HepG2 (cell line): ENCODE measurements around the gene RPP14. TPM values are rescaled to one million over a fixed set of nuclear protein-coding genes. Genes with fewer than 3 reads are reported as not detected.

ENCODE experiments used
- ARNT2 ChIP-seq: sonication (generic); formaldehyde crosslinking; IDR thresholded peaks from 2 replicates; pipeline ENCODE4 v1.8.0; 2022; ENCODE audit warnings: mild to moderate bottlenecking, low read depth, missing genetic modification reagents, moderate library complexity
- ATM ChIP-seq: fragments of 450-650 bp; IDR thresholded peaks from 2 replicates; pipeline ENCODE4 v1.7.1; 2017; ENCODE audit warnings: mild to moderate bottlenecking, borderline replicate concordance
- BCL6 ChIP-seq: IDR thresholded peaks from 2 replicates; pipeline ENCODE4 v1.6.1; 2016; ENCODE audit warnings: missing genetic modification reagents, missing compliant biosample characterization
- CEBPG ChIP-seq: IDR thresholded peaks from 2 replicates; pipeline ENCODE4 v1.6.1; 2016
- DRAP1 ChIP-seq: IDR thresholded peaks from 2 replicates; pipeline ENCODE4 v1.6.1; 2016; ENCODE audit warnings: missing genetic modification reagents, missing compliant biosample characterization
- FLYWCH1 ChIP-seq: sonication (generic); formaldehyde crosslinking; IDR thresholded peaks from 2 replicates; pipeline ENCODE4 v1.8.1; 2023; ENCODE audit warnings: mild to moderate bottlenecking, missing genetic modification reagents
- JUNB ChIP-seq: sonication (generic); formaldehyde crosslinking; IDR thresholded peaks from 2 replicates; pipeline ENCODE4 v1.8.0; 2022; ENCODE audit warnings: missing genetic modification reagents, mild to moderate bottlenecking, borderline replicate concordance
- KDM3A ChIP-seq: IDR thresholded peaks from 2 replicates; pipeline ENCODE4 v1.6.1; 2018; ENCODE audit warnings: low read depth, missing compliant biosample characterization
- MAFF ChIP-seq: IDR thresholded peaks from 2 replicates; pipeline ENCODE4 v1.6.1; 2011; ENCODE audit warnings: low read depth, low read length, improper control_type of control experiment
- MBNL3 ChIP-seq: fragments of 250-450 bp; sonication (Bioruptor Pico); conservative IDR thresholded peaks from 2 replicates; pipeline ENCODE4 v1.8.0; 2022; ENCODE audit warnings: mild to moderate bottlenecking, inconsistent platforms
- PAX8 ChIP-seq: sonication (generic); formaldehyde crosslinking; IDR thresholded peaks from 2 replicates; pipeline ENCODE4 v1.8.0; 2022; ENCODE audit warnings: mild to moderate bottlenecking, missing genetic modification reagents, borderline replicate concordance
- PCBP1 ChIP-seq: fragments of 200-400 bp; formaldehyde crosslinking; IDR thresholded peaks from 2 replicates; pipeline ENCODE4 v1.6.1; 2017; ENCODE audit warnings: mild to moderate bottlenecking, low read depth, low read length, borderline replicate concordance
- PPARG ChIP-seq: conservative IDR thresholded peaks from 2 replicates; pipeline ENCODE4 v1.6.1; 2016; ENCODE audit warnings: missing biosample characterization, missing genetic modification reagents
- RNF2 ChIP-seq: fragments of 450-650 bp; conservative IDR thresholded peaks from 2 replicates; pipeline ENCODE4 v1.6.1; 2016; ENCODE audit warnings: low read depth
- SAFB2 ChIP-seq: sonication (generic); formaldehyde crosslinking; IDR thresholded peaks from 2 replicates; pipeline ENCODE4 v1.5.1; 2020; ENCODE audit warnings: missing genetic modification reagents, low read depth, mild to moderate bottlenecking, borderline replicate concordance
- ZBTB8A ChIP-seq: sonication (generic); formaldehyde crosslinking; IDR thresholded peaks from 2 replicates; pipeline ENCODE4 v1.4.0; 2020; ENCODE audit warnings: mild to moderate bottlenecking, low read depth, missing genetic modification reagents, borderline replicate concordance
- ZNF503 ChIP-seq: sonication (generic); formaldehyde crosslinking; IDR thresholded peaks from 2 replicates; pipeline ENCODE4 v1.4.0; 2020; ENCODE audit warnings: missing genetic modification reagents
- ZNF552 ChIP-seq: sonication (generic); formaldehyde crosslinking; IDR thresholded peaks from 2 replicates; pipeline ENCODE4 v1.9.0; 2022; ENCODE audit warnings: missing genetic modification reagents, mild to moderate bottlenecking, borderline replicate concordance
- ZNF605 ChIP-seq: sonication (generic); formaldehyde crosslinking; IDR thresholded peaks from 2 replicates; pipeline ENCODE4 v1.8.0; 2022; ENCODE audit warnings: mild to moderate bottlenecking, missing genetic modification reagents
- ZNF660 ChIP-seq: sonication (generic); formaldehyde crosslinking; IDR thresholded peaks from 2 replicates; pipeline ENCODE4 v1.5.1; 2020; ENCODE audit warnings: mild to moderate bottlenecking, low read depth, missing genetic modification reagents, borderline replicate concordance
- ZNF740 ChIP-seq: sonication (generic); formaldehyde crosslinking; IDR thresholded peaks from 2 replicates; pipeline ENCODE4 v1.4.0; 2020; ENCODE audit warnings: missing genetic modification reagents
- ZNF768 ChIP-seq: sonication (generic); formaldehyde crosslinking; IDR thresholded peaks from 2 replicates; pipeline ENCODE4 v1.4.0; 2020; ENCODE audit warnings: missing genetic modification reagents
- ZNF770 ChIP-seq: sonication (generic); formaldehyde crosslinking; IDR thresholded peaks from 2 replicates; pipeline ENCODE4 v1.5.0; 2020; ENCODE audit warnings: mild to moderate bottlenecking, missing genetic modification reagents
- ZNF782 ChIP-seq: sonication (generic); formaldehyde crosslinking; IDR thresholded peaks from 2 replicates; pipeline ENCODE4 v1.4.0; 2020; ENCODE audit warnings: missing genetic modification reagents, mild to moderate bottlenecking, borderline replicate concordance
- ZSCAN21 ChIP-seq: sonication (generic); formaldehyde crosslinking; IDR thresholded peaks from 2 replicates; pipeline ENCODE4 v1.8.0; 2022; ENCODE audit warnings: mild to moderate bottlenecking, missing genetic modification reagents, moderate library complexity, borderline replicate concordance
- polyA plus RNA-seq, 8 experiments: library from polyadenylated mRNA; depleted of rRNA in 3 of 8; stranded (reverse) in 7 of 8; unstranded in 1 of 8; fragments of >200 nt; fragmentation: Illumina TruSeq in 4 of 8; extraction: Trizol in 4 of 8; gene quantifications; 2 replicates each; pipeline versions ENCODE4 v1.2.1 to v1.2.3, GENCODE V29; 2011 to 2016; ENCODE audit warnings: low read depth in 4 of 8, missing spikeins in 1 of 8, mixed read lengths in 1 of 8; ENCODE audit not compliant: insufficient read depth in 1 of 8
- total RNA-seq, 5 experiments: library from RNA; depleted of rRNA; stranded (reverse); fragments of >200 nt; fragmentation: Illumina TruSeq; extraction: Trizol; gene quantifications; 2 replicates each; pipeline ENCODE4 v1.2.3, GENCODE V29; 2016; ENCODE audit warnings: low read depth in 1 of 5
- TF ChIP-seq, protein P1 (sequence below): sonication (generic); formaldehyde crosslinking; IDR thresholded peaks from 2 replicates; pipeline ENCODE4 v1.5.1; 2020; ENCODE audit warnings: mild to moderate bottlenecking, missing genetic modification reagents, borderline replicate concordance

The RPP14 gene
- total and polyA plus RNA-seq, 2 of the 13 experiments (the other 11 are each of a cell fraction or from before 2014, with no cell fraction given): 15.4 to 16.2 TPM

DNA sequence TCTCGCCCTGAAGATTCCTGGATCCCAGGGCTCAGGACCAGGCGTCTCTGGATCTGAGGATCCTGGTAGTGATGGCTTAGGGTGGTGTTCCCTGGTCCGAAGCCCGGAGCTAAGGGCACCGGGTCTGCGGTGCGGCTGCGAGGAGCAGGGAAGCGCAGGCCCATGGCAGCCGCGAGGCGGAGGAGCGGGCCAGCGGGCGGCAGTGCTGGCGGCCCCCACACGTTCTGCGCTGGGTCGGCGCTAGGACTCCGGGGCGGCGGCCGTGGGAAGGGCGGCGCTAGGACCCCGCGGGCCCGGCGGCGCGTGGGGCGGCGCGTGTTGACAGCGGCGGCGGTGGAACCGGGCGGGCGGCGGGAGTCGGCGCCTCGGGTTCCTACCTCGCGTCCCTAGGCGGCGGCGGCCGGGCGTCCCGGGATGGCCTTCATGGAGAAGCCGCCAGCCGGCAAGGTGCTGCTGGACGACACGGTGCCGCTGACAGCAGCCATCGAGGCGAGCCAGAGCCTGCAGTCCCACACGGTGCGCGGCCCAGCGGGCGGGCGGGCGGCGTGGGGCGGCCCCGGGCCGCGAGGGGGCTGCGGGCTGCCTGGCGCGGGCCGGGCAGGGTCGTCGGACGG lies 26.6 kb downstream of the RPP14 start, which contains the start of gene PXK (continued):
- TF ChIP-seq ARNT2: peak; percentile 88
- peak; percentile 74; the same call in 1 of the 2 replicates for TF ChIP-seq ZSCAN21 (CRISPR knock-in tag)
- TF ChIP-seq KDM3A: peak; percentile 69; the same call in 1 of the 2 replicates
- no peak for TF ChIP-seq MBNL3
- no peak for TF ChIP-seq FLYWCH1 (CRISPR knock-in tag)
- no peak for TF ChIP-seq BCL6 (CRISPR knock-in tag)
- TF ChIP-seq ZBTB8A (CRISPR knock-in tag): no peak
- TF ChIP-seq PAX8 (CRISPR knock-in tag): no peak
- TF ChIP-seq SAFB2: peak; percentile 30; the same call in 1 of the 2 replicates
- TF ChIP-seq ZNF740 (CRISPR knock-in tag): no peak
- TF ChIP-seq DRAP1 (CRISPR knock-in tag): no peak
- TF ChIP-seq ZNF503 (CRISPR knock-in tag): no peak
- TF ChIP-seq ZNF782: no peak
- no peak for TF ChIP-seq JUNB
- TF ChIP-seq ZNF768 (CRISPR knock-in tag): peak; percentile 90
- TF ChIP-seq PCBP1: no peak
- no peak for TF ChIP-seq CEBPG (CRISPR knock-in tag)
- TF ChIP-seq MAFF: no peak
- TF ChIP-seq ATM: no peak
- no peak for TF ChIP-seq ZNF660 (CRISPR knock-in tag)
- TF ChIP-seq ZNF552 (CRISPR knock-in tag): no peak
- TF ChIP-seq ZNF770 (CRISPR knock-in tag): peak; percentile 32; the same call in 1 of the 2 replicates
- TF ChIP-seq PPARG (CRISPR knock-in tag): 0 out of 2 replicates have a peak, but pooled peaks have one; percentile 20
- TF ChIP-seq, protein P1, sequence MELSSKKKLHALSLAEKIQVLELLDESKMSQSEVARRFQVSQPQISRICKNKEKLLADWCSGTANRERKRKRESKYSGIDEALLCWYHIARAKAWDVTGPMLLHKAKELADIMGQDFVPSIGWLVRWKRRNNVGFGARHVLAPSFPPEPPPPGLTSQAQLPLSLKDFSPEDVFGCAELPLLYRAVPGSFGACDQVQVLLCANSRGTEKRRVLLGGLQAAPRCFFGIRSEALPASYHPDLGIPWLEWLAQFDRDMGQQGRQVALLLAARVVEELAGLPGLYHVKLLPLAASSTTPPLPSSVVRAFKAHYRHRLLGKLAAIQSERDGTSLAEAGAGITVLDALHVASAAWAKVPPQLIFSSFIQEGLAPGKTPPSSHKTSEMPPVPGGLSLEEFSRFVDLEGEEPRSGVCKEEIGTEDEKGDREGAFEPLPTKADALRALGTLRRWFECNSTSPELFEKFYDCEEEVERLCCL: no peak
- TF ChIP-seq RNF2: no peak; the same call in 1 of the 2 replicates
- TF ChIP-seq ZNF605 (CRISPR knock-in tag): no peak
